Measurements from ENCODE around the gene RTP3. TPM values are rescaled to one million over a fixed set of nuclear protein-coding genes. Genes with fewer than 3 reads are reported as not detected.

The RTP3 gene
- total RNA-seq (2014; rRNA removed; shearing (Covaris generic)) (not detected in 2 replicates), polyA plus RNA-seq (2016; fragmentation: Nextera tagmentation; extraction: Ambion mirVana) (not detected in 2 replicates)

DNA sequence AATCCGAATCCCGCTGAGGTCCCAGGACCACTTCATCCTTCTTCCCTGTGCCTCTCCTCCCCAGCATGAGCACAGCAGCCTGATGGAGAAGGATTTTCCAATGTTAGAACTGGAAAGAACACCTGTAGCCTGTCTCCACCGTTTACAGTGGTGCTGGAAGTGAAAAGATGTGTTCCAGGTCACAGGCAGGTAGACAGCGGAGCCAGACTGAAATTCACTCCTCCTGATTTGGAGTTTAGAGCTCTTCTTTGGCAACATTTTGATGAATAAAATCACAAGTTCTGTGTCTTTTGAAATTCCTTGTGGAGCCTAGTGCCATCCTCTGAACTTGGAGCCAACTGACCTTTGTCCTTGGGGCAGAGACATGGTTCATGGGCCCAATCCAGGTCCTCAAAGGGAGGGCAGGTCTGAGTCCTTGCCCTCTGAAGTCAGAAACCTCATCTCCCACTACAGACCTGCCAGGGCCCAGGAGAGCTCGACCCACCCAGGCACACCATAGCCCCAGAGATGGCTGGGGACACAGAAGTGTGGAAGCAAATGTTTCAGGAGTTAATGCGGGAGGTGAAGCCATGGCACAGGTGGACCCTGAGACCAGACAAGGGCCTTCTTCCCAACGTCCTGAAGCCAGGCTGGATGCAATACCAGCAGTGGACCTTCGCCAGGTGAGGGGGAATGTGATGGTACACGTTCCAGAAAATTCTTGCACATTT, at the start of gene RTP3:
Gene RTP3 (plus strand): TSS at position 421 of the 710 bp plus-strand sequence. CDS start 87 bp downstream, at position 508.
- Histone ChIP-seq H3K79me2 (ENCODE audit: insufficient read depth) (no peaks in the 10 kb centered on the region), H3K4me3 (no peak within 1 kb of the TSS), H3K4me2 (ENCODE audit: unreplicated experiment) (no peak within 1 kb of the TSS), H4K20me1 (ENCODE audit: insufficient read depth) (no peaks in the 10 kb centered on the region), H3F3A (ENCODE audit: insufficient read depth) (peaks cover 13% of the 10 kb centered on the region), H3K9ac (no peak within 1 kb of the TSS), H3K4me1 (ENCODE audit: insufficient read depth) (peaks cover 26% of the 10 kb centered on the region), H3K36me3 (ENCODE audit: low read depth) (no peaks in the 10 kb centered on the region), H2AFZ (no peak within 1 kb of the TSS), H3K27ac (no peak within 1 kb of the TSS), H3K9me3 (ENCODE audit: low read depth) (no peaks in the 10 kb centered on the region), H3K9me2 (ENCODE audit: insufficient read depth) (no peaks in the 10 kb centered on the region), H3K27me3 (replicated peaks; ENCODE audit: insufficient read depth) (no peaks in the 10 kb centered on the region)
- in situ Hi-C loops (cut with MboI), result no loop called here
- no peak for DNase-seq
- 73 to 75% methylated on average over 9 of the region's 9 CpGs for WGBS, 2 experiments (ENCODE audit: low coverage in 1 of 2, low lambda C conversion rate in 2 of 2, missing lambda C conversion rate in 2 of 2)
- no peak for TF ChIP-seq EZH2 (IDR thresholded peaks at IDR 0.05; ENCODE audit: insufficient read depth, poor library complexity, severe bottlenecking)
- TF ChIP-seq EZH2phosphoT487 (IDR thresholded peaks at IDR 0.05; ENCODE audit: insufficient read depth, low read depth), result no peak

DNA sequence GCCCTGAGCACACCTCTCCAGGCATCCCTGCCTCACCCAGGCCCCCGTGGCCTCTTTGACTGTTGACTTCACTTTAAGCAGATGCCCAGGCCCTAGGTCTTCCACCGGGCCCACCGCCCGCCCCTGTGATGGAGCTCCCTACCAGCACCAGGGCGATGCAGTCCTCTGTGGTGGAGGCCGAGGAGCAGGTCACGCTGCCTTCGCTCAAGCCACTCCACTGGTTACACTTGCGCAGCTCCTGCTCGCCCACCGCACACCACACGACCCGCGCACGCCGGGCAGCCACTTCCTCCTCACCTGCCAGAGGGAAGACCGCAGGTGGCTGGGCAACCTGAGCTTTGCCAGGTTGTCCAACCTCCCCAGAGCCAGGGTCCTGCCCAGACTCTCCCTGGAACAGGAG, 49.1 kb upstream of the RTP3 start:
- no peak overlapping the region for H3K4me2 ChIP-seq (ENCODE audit: unreplicated experiment)
- H3K36me3 ChIP-seq (ENCODE audit: low read depth), result no peaks in the 10 kb centered on the region
- WGBS, 2 experiments (ENCODE audit: low coverage in 1 of 2, low lambda C conversion rate in 2 of 2, missing lambda C conversion rate in 2 of 2), result 75 to 83% methylated on average over 17 of the region's 17 CpGs
- no peaks in the 10 kb centered on the region for H3K9me2 ChIP-seq (ENCODE audit: insufficient read depth)
- in situ Hi-C loops (cut with MboI), result no loop called here
- TF ChIP-seq EZH2 (IDR thresholded peaks at IDR 0.05; ENCODE audit: insufficient read depth, poor library complexity, severe bottlenecking) (no peak), EZH2phosphoT487 (IDR thresholded peaks at IDR 0.05; ENCODE audit: insufficient read depth, low read depth) (no peak)
- no peaks in the 10 kb centered on the region for H3K4me1 ChIP-seq (ENCODE audit: insufficient read depth)
- H3K27ac ChIP-seq, result no peak overlapping the region
- peaks cover 39% of the 10 kb centered on the region for H3K27me3 ChIP-seq (replicated peaks; ENCODE audit: insufficient read depth)
- H3K9me3 ChIP-seq (ENCODE audit: low read depth), result no peaks in the 10 kb centered on the region
- no peaks in the 10 kb centered on the region for H3F3A ChIP-seq (ENCODE audit: insufficient read depth)
- H3K9ac ChIP-seq, result no peak overlapping the region
- no peak for DNase-seq
- H2AFZ ChIP-seq, result no peak overlapping the region
- no peaks in the 10 kb centered on the region for H3K79me2 ChIP-seq (ENCODE audit: insufficient read depth)
- H3K4me3 ChIP-seq, result no peak overlapping the region
- H4K20me1 ChIP-seq (ENCODE audit: insufficient read depth), result no peaks in the 10 kb centered on the region; the same call in 1 of the 2 replicates

DNA sequence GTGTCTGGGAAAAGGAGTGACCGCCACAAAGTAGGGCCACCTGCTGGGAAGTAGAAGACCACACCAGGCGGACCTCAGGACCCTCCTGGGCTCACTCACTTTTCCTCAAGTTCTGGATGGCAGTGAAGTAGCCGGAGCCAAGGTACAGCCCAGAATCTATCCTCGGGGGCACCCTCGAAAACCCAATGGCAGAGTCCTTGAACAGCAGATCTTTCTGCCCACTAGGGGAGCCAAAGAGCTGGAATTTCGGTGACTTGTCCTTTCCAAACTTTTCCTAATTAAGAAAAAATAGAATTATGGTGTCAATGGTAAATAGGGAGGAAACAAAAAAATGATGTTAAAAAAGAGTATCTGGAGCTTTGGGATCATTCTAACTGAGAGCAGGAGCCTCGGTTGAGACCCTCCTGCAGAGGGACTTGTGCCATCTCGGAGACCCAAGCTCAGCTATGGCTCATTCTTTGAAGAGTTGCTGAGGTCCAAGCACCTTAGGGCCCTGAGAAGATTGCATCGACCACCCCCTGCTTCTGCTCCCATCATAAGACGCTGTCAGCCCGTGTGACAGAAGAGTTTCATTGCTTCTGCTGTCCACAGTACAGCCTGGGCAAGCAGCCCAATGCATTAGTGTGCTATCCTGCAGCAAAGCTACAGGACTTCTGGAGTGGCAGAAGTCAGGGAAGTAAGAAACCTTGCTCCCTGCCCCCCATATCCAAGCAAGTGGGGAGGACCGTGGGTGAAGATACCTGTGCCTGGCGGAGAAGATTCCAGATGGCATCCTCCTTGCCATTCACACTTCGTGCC, 47.8 kb upstream of the RTP3 start:
- peaks cover 46% of the 10 kb centered on the region for H3K27me3 ChIP-seq (replicated peaks; ENCODE audit: insufficient read depth)
- no peak overlapping the region for H3K27ac ChIP-seq
- 45 to 48% methylated on average over 14 of the region's 14 CpGs for WGBS, 2 experiments (ENCODE audit: low coverage in 1 of 2, low lambda C conversion rate in 2 of 2, missing lambda C conversion rate in 2 of 2)
- no peak for TF ChIP-seq EZH2 (IDR thresholded peaks at IDR 0.05; ENCODE audit: insufficient read depth, poor library complexity, severe bottlenecking)
- no peaks in the 10 kb centered on the region for H3F3A ChIP-seq (ENCODE audit: insufficient read depth)
- H3K9ac ChIP-seq, result no peak overlapping the region
- H3K9me2 ChIP-seq (ENCODE audit: insufficient read depth), result no peaks in the 10 kb centered on the region
- no peaks in the 10 kb centered on the region; the same call in 1 of the 2 replicates for H4K20me1 ChIP-seq (ENCODE audit: insufficient read depth)
- no peaks in the 10 kb centered on the region for H3K79me2 ChIP-seq (ENCODE audit: insufficient read depth)
- DNase-seq, result peak; percentile 45
- no peak overlapping the region for H3K4me3 ChIP-seq
- H3K36me3 ChIP-seq (ENCODE audit: low read depth), result no peaks in the 10 kb centered on the region
- no peak overlapping the region for H3K4me2 ChIP-seq (ENCODE audit: unreplicated experiment)
- no peak overlapping the region for H2AFZ ChIP-seq
- H3K9me3 ChIP-seq (ENCODE audit: low read depth), result no peaks in the 10 kb centered on the region
- in situ Hi-C loops (cut with MboI), result no loop called here
- H3K4me1 ChIP-seq (ENCODE audit: insufficient read depth), result no peaks in the 10 kb centered on the region

DNA sequence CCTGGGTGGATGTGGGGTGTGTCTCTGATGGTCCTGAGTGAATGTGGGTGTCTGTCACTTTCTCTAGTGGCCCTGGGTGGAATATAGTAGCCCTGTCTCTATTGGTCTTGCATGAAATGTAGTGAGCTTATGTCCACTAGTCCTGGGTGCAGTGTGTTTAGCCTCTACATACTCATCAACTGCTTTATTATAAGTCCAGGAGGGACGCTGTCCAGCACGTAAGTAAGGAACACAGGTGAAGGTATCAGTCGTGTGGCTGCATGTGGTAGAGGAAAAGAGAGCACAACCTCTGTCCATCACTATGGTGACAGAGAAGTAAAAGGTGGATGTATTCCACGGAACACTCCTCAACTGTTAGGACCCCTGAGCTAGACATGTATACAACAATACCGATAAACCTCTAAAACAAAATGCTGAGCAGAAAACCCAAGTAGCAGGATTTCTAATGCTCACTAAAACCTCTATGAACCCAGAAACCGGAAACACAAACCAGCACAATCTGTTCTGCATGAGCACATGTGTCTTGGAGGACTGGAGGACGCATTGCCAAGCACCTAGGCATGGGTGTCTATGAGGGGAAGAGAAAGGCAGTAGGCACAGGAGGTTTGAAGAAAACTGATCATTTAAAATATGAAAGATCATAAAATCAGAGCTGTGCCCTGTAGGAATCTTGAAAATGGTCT, 44.1 kb upstream of the RTP3 start:
- DNase-seq, result no peak
- peaks cover 61% of the 10 kb centered on the region for H3K27me3 ChIP-seq (replicated peaks; ENCODE audit: insufficient read depth)
- no peaks in the 10 kb centered on the region for H3K9me3 ChIP-seq (ENCODE audit: low read depth)
- H3K9ac ChIP-seq, result no peak overlapping the region
- no peaks in the 10 kb centered on the region for H3K36me3 ChIP-seq (ENCODE audit: low read depth)
- no peak overlapping the region for H2AFZ ChIP-seq
- in situ Hi-C loops (cut with MboI), result no loop called here
- 42 to 48% methylated on average over 7 of the region's 7 CpGs for WGBS, 2 experiments (ENCODE audit: low coverage in 1 of 2, low lambda C conversion rate in 2 of 2, missing lambda C conversion rate in 2 of 2)
- H4K20me1 ChIP-seq (ENCODE audit: insufficient read depth), result no peaks in the 10 kb centered on the region
- H3F3A ChIP-seq (ENCODE audit: insufficient read depth), result no peaks in the 10 kb centered on the region
- no peak overlapping the region for H3K4me2 ChIP-seq (ENCODE audit: unreplicated experiment)
- no peak overlapping the region for H3K4me3 ChIP-seq
- TF ChIP-seq EZH2 (IDR thresholded peaks at IDR 0.05; ENCODE audit: insufficient read depth, poor library complexity, severe bottlenecking) (no peak), EZH2phosphoT487 (IDR thresholded peaks at IDR 0.05; ENCODE audit: insufficient read depth, low read depth) (no peak)
- H3K4me1 ChIP-seq (ENCODE audit: insufficient read depth), result no peaks in the 10 kb centered on the region
- H3K79me2 ChIP-seq (ENCODE audit: insufficient read depth), result no peaks in the 10 kb centered on the region
- H3K9me2 ChIP-seq (ENCODE audit: insufficient read depth), result no peaks in the 10 kb centered on the region
- H3K27ac ChIP-seq, result no peak overlapping the region

Data from GM23248 (cell line).